Erythroblast (primary cell): ENCODE data around the gene SCYL1.

Experiments
- GATA1 ChIP-seq: IDR thresholded peaks from 2 replicates; pipeline ENCODE4 v1.6.1; 2011; ENCODE audit warnings: low read depth, mild to moderate bottlenecking, control low read depth, low read length, moderate library complexity
- POLR2A ChIP-seq: IDR thresholded peaks from 2 replicates; pipeline ENCODE4 v1.6.1; 2011; ENCODE audit warnings: mild to moderate bottlenecking, low read length

DNA sequence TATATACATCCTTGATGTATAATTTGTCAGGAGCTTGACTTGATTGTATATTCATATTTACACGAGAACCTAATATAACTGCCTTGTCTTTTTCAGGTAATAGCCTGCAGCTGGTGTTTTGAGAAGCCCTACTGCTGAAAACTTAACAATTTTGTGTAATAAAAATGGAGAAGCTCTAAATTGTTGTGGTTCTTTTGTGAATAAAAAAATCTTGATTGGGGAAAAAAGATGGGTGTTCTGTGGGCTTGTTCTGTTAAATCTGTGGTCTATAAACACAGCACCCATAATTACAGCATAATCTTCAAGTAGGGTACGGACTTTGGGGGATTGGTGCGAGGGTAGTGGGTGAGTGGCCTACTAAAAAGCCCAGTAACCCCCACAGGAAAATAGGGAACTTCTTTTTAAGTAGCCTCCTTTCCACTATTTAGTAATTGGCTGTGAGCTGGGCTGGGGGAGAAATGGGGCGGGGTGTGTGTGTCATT is 18.6 kb upstream of the SCYL1 start:
- TF ChIP-seq POLR2A (no peak), GATA1 (no peak)
